HG03103 (cell line): ENCODE measurements around the gene CCNDBP1.
"Not testable (repeated sequence)": the region's sequence is repeated elsewhere in the genome, so short reads cannot be mapped to it uniquely, and the experiment has no call there.

Experiments
- ATAC-seq: cut with Tn5 transposase; IDR thresholded peaks from one replicate; pipeline ENCODE4 v1.9.1; 2021; ENCODE audit warnings: low read depth; ENCODE audit not compliant: unreplicated experiment

Gene CCNDBP1

GRCh38 chr15:43190178-43190577 is 5.0 kb downstream of the CCNDBP1 start:
- no peak for ATAC-seq

- ATAC-seq, result no peak
Measured at GRCh38 chr15:43193710-43194109, 8.5 kb downstream of the CCNDBP1 start.

- ATAC-seq, result no peak
Measured at GRCh38 chr15:43194795-43195194, 9.6 kb downstream of the CCNDBP1 start.

GRCh38 chr15:43196760-43197548 is 11.8 kb downstream of the CCNDBP1 start:
- ATAC-seq, result no peak

GRCh38 chr15:43197773-43198172 is 12.6 kb downstream of the CCNDBP1 start:
- not testable (repeated sequence) for ATAC-seq

GRCh38 chr15:43198556-43198955 is 13.4 kb downstream of the CCNDBP1 start:
- not testable (repeated sequence) for ATAC-seq

GRCh38 chr15:43198992-43199391 is 13.8 kb downstream of the CCNDBP1 start:
- ATAC-seq, result no peak

- ATAC-seq, result no peak
Measured at GRCh38 chr15:43199945-43200488, 14.8 kb downstream of the CCNDBP1 start.

GRCh38 chr15:43204016-43204901 is 19.1 kb downstream of the CCNDBP1 start:
- no peak for ATAC-seq

- ATAC-seq, result no peak
Measured at GRCh38 chr15:43206054-43206453, 20.9 kb downstream of the CCNDBP1 start.

- ATAC-seq, result no peak
Measured at GRCh38 chr15:43207024-43207423, 21.8 kb downstream of the CCNDBP1 start.

GRCh38 chr15:43208052-43209002 is 23.1 kb downstream of the CCNDBP1 start:
- no peak for ATAC-seq

GRCh38 chr15:43209059-43209824 is 24.0 kb downstream of the CCNDBP1 start:
- ATAC-seq, result no peak

GRCh38 chr15:43210172-43210745 is 25.1 kb downstream of the CCNDBP1 start:
- no peak for ATAC-seq

GRCh38 chr15:43210807-43211206 is 25.6 kb downstream of the CCNDBP1 start:
- ATAC-seq, result no peak

GRCh38 chr15:43211224-43211735 is 26.1 kb downstream of the CCNDBP1 start:
- ATAC-seq, result no peak

- ATAC-seq, result no peak
Measured at GRCh38 chr15:43212299-43212698, 27.1 kb downstream of the CCNDBP1 start.

GRCh38 chr15:43212951-43213350 is 27.7 kb downstream of the CCNDBP1 start:
- ATAC-seq, result no peak

- ATAC-seq, result no peak
Measured at GRCh38 chr15:43213466-43213865, 28.3 kb downstream of the CCNDBP1 start.
